ENCODE results near the gene DENND4C.
"Not testable (repeated sequence)": the region's sequence is repeated elsewhere in the genome, so short reads cannot be mapped to it uniquely, and the experiment has no call there.

DENND4C gene

GRCh38 chr9:19230355-19231125 lies at the start of gene DENND4C:
DENND4C (plus strand) TSS chr9:19230693; CDS start chr9:19276175, 45,482 bp downstream.
- peak; percentile 71 for DNase-seq (ENCODE audit: low read depth)

GRCh38 chr9:19180991-19181390 lies 49.5 kb upstream of the DENND4C start:
- DNase-seq (ENCODE audit: low read depth): no peak

DNA sequence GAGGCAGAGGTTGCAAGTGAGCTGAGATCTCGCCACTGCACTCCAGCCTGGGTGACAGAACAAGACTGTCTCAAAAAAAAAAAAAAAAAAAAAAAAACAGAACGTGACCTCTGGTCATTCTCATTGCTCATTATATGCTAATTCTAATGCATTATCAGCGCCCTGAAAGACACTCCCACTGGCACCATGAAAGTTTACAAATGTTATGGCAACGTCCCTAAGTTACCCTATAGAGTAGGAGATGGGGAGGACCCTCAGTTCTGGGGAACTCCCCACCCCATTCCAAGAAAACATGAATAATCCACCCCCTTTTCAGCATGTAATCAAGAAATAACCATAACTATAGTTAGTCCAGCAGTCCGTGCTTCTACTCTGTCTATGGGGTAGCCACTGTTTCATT lies 48.9 kb upstream of the DENND4C start:
- DNase-seq (ENCODE audit: low read depth): no peak

GRCh38 chr9:19184144-19184917 lies 46.2 kb upstream of the DENND4C start:
- DNase-seq (ENCODE audit: low read depth): peak; percentile 67

GRCh38 chr9:19185191-19185590 lies 45.3 kb upstream of the DENND4C start:
- no peak for DNase-seq (ENCODE audit: low read depth)

- no peak for DNase-seq (ENCODE audit: low read depth)
Observed at GRCh38 chr9:19186232-19186631, 44.3 kb upstream of the DENND4C start.

- DNase-seq (ENCODE audit: low read depth): no peak
Observed at GRCh38 chr9:19188771-19189170, 41.7 kb upstream of the DENND4C start.

- no peak for DNase-seq (ENCODE audit: low read depth)
Observed at GRCh38 chr9:19192202-19193028, 38.1 kb upstream of the DENND4C start.

- DNase-seq (ENCODE audit: low read depth): no peak
Observed at GRCh38 chr9:19193029-19193324, 37.5 kb upstream of the DENND4C start.

GRCh38 chr9:19193358-19193973 lies 37.0 kb upstream of the DENND4C start:
- not testable (repeated sequence) for DNase-seq (ENCODE audit: low read depth)

DNA sequence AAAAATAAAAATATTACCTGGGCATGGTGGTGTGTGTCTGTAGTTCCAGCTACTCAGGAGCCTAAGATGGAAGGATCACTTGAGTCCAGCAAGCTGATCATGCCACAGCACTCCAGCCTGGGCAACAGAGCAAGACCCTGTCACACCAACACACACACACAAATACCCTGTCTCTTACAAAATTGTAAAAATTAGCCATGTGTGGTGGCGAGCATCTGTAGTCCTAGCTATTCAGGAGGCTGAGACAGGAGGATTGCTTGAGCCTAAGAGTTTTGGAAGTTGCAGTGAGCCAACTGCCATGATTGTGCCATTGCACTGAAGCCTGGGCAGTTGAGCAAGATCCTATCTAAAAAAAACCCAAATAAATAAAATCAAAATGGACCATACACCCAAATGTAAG lies 32.1 kb upstream of the DENND4C start:
- no peak for DNase-seq (ENCODE audit: low read depth)

GRCh38 chr9:19199012-19199411 lies 31.5 kb upstream of the DENND4C start:
- no peak for DNase-seq (ENCODE audit: low read depth)

GRCh38 chr9:19200229-19200628 lies 30.3 kb upstream of the DENND4C start:
- DNase-seq (ENCODE audit: low read depth): no peak

GRCh38 chr9:19201899-19202891 lies 28.3 kb upstream of the DENND4C start:
- no peak for DNase-seq (ENCODE audit: low read depth)

GRCh38 chr9:19203058-19203457 lies 27.4 kb upstream of the DENND4C start:
- DNase-seq (ENCODE audit: low read depth): no peak

DNA sequence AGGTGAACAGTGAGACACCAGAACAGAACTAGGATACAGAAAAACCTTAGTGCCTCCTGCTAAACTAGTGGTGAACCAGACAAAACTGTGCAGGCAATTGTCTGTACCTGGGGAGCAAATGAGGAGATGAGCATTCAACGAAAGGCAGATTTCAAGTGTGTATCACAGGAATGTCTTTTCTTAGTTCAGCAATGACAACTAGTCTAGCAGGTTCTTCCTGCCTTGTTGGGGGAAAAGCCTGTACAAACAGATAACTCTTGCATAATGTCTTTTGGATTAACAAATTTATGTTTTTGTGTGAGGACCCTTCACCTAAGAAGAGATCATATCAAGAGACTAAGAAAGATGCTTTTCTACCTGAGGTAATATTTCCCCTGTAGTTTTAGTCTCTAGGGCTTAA lies 21.8 kb upstream of the DENND4C start:
- no peak for DNase-seq (ENCODE audit: low read depth)

DNA sequence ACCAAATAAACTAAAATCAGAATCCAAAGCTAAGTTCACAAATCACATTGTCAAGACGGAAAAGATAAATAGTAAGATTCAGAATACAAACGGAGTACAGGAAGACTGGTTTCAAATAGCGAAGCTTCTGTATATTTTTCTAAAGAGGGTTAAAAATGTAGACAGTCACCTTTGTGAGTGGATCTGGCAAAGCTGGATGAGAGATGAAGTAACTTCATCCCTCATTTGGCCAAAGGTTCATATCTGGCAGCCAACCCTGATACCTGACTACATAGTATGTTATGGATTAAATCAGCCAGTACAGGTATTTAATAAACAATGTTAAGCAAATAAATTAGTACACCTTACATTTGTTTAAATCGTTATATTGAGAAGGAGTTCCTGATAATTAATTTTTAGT lies 21.3 kb upstream of the DENND4C start:
- no peak for DNase-seq (ENCODE audit: low read depth)

GRCh38 chr9:19213823-19214222 lies 16.7 kb upstream of the DENND4C start:
- no peak for DNase-seq (ENCODE audit: low read depth)

GRCh38 chr9:19216466-19216865 lies 14.0 kb upstream of the DENND4C start:
- no peak for DNase-seq (ENCODE audit: low read depth)

- no peak for DNase-seq (ENCODE audit: low read depth)
Observed at GRCh38 chr9:19221326-19221725, 9.2 kb upstream of the DENND4C start.

DNA sequence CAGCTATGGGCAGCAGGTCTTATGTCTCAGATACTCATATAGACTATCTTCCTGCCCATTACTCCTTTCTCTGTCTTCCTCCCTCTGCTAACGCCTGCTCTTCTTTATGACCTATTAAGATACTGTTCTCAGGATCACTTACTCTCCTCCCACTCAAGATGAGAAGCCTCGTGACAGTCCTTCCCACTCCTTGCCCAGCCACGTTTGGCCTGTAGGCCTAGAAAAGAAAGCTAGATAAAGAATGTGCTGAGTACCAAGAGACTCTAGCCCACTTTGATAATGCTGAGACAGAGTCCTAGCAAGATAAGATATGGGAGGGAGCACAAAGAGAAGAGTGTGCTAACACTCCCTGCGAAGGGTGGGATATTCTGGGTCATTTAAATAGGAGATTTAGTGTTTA lies 6.8 kb upstream of the DENND4C start:
- DNase-seq (ENCODE audit: low read depth): no peak
